NT2/D1 (cell line): ENCODE results near the gene NOTCH1.
A peak's percentile ranks its signal among the peaks of the same experiment; 100 is the strongest.

ENCODE experiments used
- DNase-seq: peaks from one replicate; pipeline ENCODE4 v3.0.0-alpha.2; 2011; ENCODE audit warnings: low read depth, low spot score
- H3K27me3 ChIP-seq: 2 replicates; pipeline ENCODE4 v1.6.0; 2011; ENCODE audit warnings: mild to moderate bottlenecking; ENCODE audit not compliant: insufficient read length, insufficient read depth
- H3K36me3 ChIP-seq: 2 replicates; pipeline ENCODE4 v1.6.1; 2011; ENCODE audit warnings: mild to moderate bottlenecking, low read length, mixed read lengths; ENCODE audit not compliant: insufficient read depth, insufficient read length
- H3K4me1 ChIP-seq: 2 replicates; pipeline ENCODE4 v1.5.1; 2011; ENCODE audit not compliant: insufficient read depth, insufficient read length
- H3K4me3 ChIP-seq: 2 replicates; pipeline ENCODE4 v1.5.1; 2011; ENCODE audit warnings: low read depth; ENCODE audit not compliant: insufficient read length
- H3K9ac ChIP-seq: 2 replicates; pipeline ENCODE4 v1.6.0; 2011; ENCODE audit warnings: low read depth; ENCODE audit not compliant: insufficient read length
- H3K9me3 ChIP-seq: 2 replicates; pipeline ENCODE4 v1.5.1; 2011; ENCODE audit warnings: mild to moderate bottlenecking, low read length; ENCODE audit not compliant: insufficient read depth
- SUZ12 ChIP-seq: IDR thresholded peaks from 2 replicates; pipeline ENCODE4 v1.6.1; 2011; ENCODE audit not compliant: insufficient read length, insufficient read depth; ENCODE audit errors: extremely low read depth
- YY1 ChIP-seq: IDR thresholded peaks from 2 replicates; pipeline ENCODE4 v1.6.1; 2011; ENCODE audit not compliant: insufficient read length, insufficient read depth
- ZNF274 ChIP-seq: IDR thresholded peaks from 2 replicates; pipeline ENCODE4 v1.6.1; 2011; ENCODE audit warnings: mild to moderate bottlenecking, low read depth, low read length

NOTCH1 gene

DNA sequence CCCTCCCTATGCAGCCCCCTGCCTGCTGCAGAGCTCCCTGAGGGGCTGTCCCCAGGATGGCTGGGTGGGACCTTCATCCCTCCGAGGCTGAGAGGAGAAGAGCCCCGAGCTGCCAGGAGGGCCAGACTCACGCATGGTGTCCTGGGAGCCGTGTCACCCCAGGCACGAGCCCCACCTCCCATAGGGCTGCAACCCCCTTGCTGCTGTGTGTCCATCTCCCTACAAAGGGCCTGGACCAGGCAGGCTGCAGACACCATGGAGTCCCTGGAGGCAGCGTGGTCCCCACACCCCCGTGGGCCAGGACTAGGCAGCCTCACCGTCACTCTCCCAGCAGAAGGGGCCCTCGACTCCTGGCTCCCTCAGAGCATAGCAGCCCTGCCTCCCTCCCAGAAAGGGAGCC, 51.8 kb downstream of the NOTCH1 start:
- Histone ChIP-seq H3K36me3 (peaks cover 48% of the 10 kb centered on the region), H3K4me3 (no peak overlapping the region), H3K27me3 (peaks cover 5% of the 10 kb centered on the region), H3K9ac (peak overlapping the region; percentile 50), H3K9me3 (no peaks in the 10 kb centered on the region), H3K4me1 (peaks cover 10% of the 10 kb centered on the region)
- DNase-seq = no peak
- TF ChIP-seq SUZ12 = no peak
- TF ChIP-seq YY1 = no peak
- TF ChIP-seq ZNF274 = no peak

DNA sequence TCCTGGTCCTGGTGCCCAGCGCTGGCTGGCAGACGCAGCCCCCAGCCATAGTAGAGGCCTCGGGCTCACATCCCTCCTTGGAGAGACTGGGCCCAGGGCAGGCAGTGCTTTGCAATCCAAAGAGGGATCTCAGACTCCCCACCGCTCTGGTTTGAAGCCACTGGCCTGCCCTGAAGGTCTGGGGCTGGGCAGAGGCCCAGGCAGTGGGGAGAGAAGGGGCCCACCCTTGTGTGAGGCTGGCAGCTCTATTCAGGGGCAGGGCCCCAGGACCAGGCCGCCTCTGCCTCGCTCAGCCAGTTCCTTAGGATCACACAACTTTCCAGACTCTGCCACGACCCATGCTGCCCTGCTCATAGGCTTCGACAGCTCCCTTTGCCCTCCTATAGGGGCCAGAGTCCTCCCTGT, 52.3 kb downstream of the NOTCH1 start:
- Histone ChIP-seq H3K9ac (peak overlapping the region; percentile 50), H3K36me3 (peaks cover 44% of the 10 kb centered on the region), H3K4me1 (peaks cover 10% of the 10 kb centered on the region), H3K4me3 (no peak overlapping the region), H3K9me3 (no peaks in the 10 kb centered on the region), H3K27me3 (peaks cover 5% of the 10 kb centered on the region)
- DNase-seq = no peak
- TF ChIP-seq ZNF274 (no peak), YY1 (no peak), SUZ12 (no peak)

DNA sequence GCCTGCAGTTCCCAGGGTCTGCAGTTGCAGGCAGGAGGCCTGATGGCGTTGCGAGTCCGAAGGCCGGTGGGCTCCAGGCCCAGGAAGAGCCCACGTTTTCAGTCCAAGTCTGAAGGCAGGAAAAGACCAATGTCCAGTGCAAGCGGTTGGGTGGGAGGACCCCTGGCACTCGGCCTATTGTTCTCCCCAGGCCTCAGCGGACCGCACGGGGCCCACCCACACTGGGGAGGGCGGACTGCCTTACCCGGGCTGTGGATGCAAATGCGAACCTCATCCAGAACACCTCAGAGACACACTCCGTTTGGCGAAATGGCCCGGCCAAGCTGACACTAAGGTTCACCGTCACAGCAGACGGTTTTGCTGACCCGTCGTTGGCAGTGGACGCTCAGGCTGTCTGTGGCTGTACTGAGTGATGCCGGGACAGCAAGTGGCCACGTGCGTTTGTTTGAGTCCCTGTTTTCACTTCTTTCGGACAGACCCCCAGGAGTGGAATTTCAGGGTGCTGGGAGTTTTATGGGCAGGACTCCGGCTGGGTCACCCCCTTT, 52.8 kb downstream of the NOTCH1 start:
- Histone ChIP-seq H3K9me3 (no peaks in the 10 kb centered on the region), H3K27me3 (peaks cover 5% of the 10 kb centered on the region), H3K36me3 (peaks cover 39% of the 10 kb centered on the region), H3K4me3 (no peak overlapping the region), H3K4me1 (peaks cover 10% of the 10 kb centered on the region), H3K9ac (peak overlapping the region; percentile 50)
- TF ChIP-seq YY1 = no peak
- TF ChIP-seq ZNF274 = no peak
- TF ChIP-seq SUZ12 = no peak
- no peak for DNase-seq

DNA sequence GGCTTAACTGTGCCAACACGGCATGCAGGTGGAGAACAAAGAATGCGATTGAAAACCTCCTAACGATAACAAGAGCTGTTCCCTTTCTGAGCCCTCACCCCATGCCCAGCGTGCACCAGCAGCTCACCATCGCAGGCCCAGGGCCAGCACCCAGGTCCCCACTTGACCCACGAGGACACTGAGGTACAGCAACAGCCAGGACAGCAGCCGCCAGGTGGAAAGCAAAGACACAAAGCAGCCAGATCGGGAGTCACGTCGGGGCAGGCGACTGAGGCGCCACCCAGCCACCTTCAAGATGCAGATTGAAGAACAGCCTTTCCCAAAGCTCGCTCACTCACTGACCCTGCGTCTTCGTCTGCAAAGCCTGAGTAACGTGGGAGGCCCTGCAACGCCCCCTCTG, 56.1 kb downstream of the NOTCH1 start:
- TF ChIP-seq SUZ12 (no peak), ZNF274 (no peak), YY1 (no peak)
- Histone ChIP-seq H3K27me3 (peaks cover 5% of the 10 kb centered on the region), H3K9me3 (no peaks in the 10 kb centered on the region)

DNA sequence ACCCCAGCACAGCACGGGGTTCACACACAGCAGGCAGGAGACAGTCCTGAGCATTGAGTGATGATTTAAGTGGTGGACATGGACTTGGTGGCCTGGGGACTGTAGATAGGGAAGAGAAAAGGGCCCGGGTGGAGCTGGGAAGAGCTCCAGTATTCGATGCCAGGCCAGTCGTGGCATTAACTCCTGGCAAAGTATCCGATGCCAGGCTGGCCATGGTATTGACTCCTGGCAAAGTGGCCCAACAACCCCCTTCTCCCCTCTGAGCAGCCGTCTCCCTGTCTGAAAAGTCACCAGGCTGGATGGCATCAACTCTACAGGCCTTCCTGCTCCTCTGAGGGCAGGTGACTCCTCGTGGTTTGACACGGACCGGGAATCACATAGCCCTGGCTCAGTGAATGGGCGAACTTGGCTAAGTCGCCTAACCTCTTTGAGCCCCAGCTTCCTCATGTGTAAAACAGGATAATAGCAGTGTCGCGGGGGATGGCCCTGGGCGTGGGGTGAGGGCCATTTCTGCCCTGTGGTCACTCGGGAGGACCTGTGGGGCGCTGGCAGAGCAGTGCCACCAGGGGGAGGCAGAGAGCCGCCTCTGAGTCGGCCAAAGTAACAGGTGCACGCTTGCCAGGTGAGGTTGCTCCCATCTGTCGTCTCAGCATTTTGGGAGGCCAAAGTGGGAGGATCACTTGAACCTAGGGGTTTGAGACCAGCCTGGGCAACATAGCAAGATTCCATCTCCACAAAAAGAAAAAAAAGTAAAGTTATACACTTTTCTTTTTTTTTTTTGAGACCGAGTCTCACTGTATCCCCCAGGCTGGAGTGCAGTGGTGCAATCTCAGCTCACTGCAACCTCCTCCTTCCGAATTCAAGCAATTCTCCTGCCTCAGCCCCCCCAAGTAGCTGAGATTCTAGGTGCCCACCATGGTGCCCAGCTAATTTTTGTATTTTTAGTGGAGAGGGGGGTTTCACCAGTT, 57.3 kb downstream of the NOTCH1 start:
- H3K36me3 ChIP-seq = no peaks in the 10 kb centered on the region
- no peak overlapping the region for H3K4me3 ChIP-seq
- no peak overlapping the region for H3K9ac ChIP-seq
- no peaks in the 10 kb centered on the region for H3K9me3 ChIP-seq
- TF ChIP-seq ZNF274 (no peak), YY1 (no peak), SUZ12 (no peak)
- H3K27me3 ChIP-seq = peaks cover 5% of the 10 kb centered on the region
- H3K4me1 ChIP-seq = peaks cover 15% of the 10 kb centered on the region
- DNase-seq = peak; percentile 43

More for the DNA sequence above, 56.1 kb downstream of the NOTCH1 start:
- Histone ChIP-seq H3K36me3 (peaks cover 10% of the 10 kb centered on the region), H3K4me3 (no peak overlapping the region), H3K4me1 (peaks cover 15% of the 10 kb centered on the region), H3K9ac (no peak overlapping the region)
- no peak for DNase-seq

DNA sequence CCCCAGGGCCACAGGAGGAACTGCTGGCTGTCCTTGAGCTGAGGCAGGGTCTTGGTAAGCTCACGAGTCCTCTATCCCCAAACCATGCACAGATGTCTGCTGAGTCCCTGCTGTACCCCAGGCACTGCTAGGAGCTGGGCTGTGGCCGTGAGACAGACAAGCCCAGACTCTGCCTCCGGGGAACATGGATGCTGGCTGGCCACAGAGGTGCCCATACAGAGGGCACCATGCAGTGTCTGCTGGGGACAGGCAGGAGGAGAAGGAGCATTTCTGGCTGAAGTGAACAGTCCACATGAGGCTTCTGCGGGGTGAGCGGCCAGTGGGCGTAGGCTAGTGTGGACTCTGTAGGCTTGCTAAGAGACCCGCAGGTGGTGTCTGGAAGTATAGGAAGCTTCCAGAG, 58.2 kb downstream of the NOTCH1 start:
- Histone ChIP-seq H3K36me3 (no peaks in the 10 kb centered on the region), H3K9ac (peak overlapping the region; percentile 1), H3K27me3 (peaks cover 5% of the 10 kb centered on the region), H3K9me3 (no peaks in the 10 kb centered on the region), H3K4me3 (no peak overlapping the region), H3K4me1 (peaks cover 13% of the 10 kb centered on the region)
- DNase-seq = no peak
- no peak for TF ChIP-seq ZNF274
- TF ChIP-seq SUZ12 = no peak
- no peak for TF ChIP-seq YY1

DNA sequence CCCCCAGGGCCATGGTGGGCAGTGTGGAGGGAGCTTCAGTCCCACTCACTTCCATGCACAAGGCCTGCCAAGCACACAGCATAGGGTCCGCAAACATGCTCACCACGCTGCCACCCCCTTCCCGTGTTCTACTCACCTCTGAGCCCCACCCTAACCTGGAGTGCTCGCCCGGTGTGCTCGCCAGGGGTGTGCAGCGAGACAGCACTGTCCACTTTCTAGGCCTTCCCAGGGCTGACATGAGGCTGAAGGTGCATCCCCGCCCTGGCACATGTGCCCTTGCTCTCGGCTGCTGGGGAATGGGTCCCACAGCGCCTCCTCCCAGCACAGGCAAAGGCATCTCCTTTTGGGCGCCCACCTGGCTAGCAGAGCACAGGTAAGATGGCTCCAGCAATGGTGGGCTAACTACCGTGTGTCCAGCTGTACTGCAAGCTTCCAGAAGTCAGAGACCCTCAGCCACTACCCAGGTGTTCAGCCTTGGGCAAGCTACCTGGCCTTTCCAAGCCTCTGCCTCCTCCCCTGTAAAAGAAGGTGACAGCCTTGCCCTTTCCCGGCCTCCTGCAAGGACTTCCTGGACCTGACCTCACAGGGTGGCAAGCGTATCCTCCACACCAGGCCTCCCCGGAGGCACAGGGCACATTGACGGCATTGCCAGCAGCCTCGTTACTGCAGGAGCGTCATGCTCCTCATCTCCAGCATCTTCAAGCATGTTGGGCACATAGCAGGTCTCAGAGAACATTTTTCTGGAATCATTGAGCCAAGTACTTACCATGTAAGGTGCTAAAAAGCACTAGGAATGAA, 58.8 kb downstream of the NOTCH1 start:
- Histone ChIP-seq H3K4me1 (peaks cover 13% of the 10 kb centered on the region), H3K27me3 (peaks cover 5% of the 10 kb centered on the region), H3K36me3 (no peaks in the 10 kb centered on the region), H3K9me3 (no peaks in the 10 kb centered on the region), H3K9ac (peak overlapping the region; percentile 1), H3K4me3 (no peak overlapping the region)
- no peak for DNase-seq
- TF ChIP-seq ZNF274 = no peak
- TF ChIP-seq YY1 = no peak
- TF ChIP-seq SUZ12 = no peak
